Smooth muscle cell (in vitro differentiated cells): Measurements from ENCODE around the gene CPA1. TPM values are rescaled to one million over a fixed set of nuclear protein-coding genes. Genes with fewer than 3 reads are reported as not detected.

Experiments
- DNase-seq: peaks from one replicate; lab custom pipeline; 2025; ENCODE audit not compliant: unreplicated experiment; lab: John Stamatoyannopoulos, UW
- H2AFZ ChIP-seq: fragments of 200-600 bp; sonication (generic); 2 replicates; pipeline ENCODE4 v1.6.0; 2016; ENCODE audit warnings: antibody characterized with exemption, low read depth, mild to moderate bottlenecking
- H3F3A ChIP-seq: fragments of 200-600 bp; sonication (generic); 2 replicates; pipeline ENCODE4 v1.6.0; 2017; ENCODE audit warnings: antibody characterized with exemption, low read depth
- H3K27ac ChIP-seq: fragments of 200-600 bp; sonication (generic); 2 replicates; pipeline ENCODE4 v1.5.1; 2016; ENCODE audit warnings: low read depth, mild to moderate bottlenecking
- H3K27me3 ChIP-seq: fragments of 200-600 bp; sonication (generic); 2 replicates; pipeline ENCODE4 v1.6.1; 2016; ENCODE audit warnings: low read depth, mild to moderate bottlenecking
- H3K36me3 ChIP-seq: fragments of 200-600 bp; sonication (generic); 2 replicates; pipeline ENCODE4 v1.5.1; 2016; ENCODE audit warnings: low read depth
- H3K4me1 ChIP-seq: fragments of 200-600 bp; sonication (generic); 2 replicates; pipeline ENCODE4 v1.5.1; 2016; ENCODE audit warnings: low read depth
- H3K4me2 ChIP-seq: fragments of 200-600 bp; sonication (generic); 2 replicates; pipeline ENCODE4 v1.6.0; 2016; ENCODE audit warnings: mild to moderate bottlenecking
- H3K4me3 ChIP-seq: fragments of 200-600 bp; sonication (generic); 2 replicates; pipeline ENCODE4 v1.5.1; 2016; ENCODE audit warnings: mild to moderate bottlenecking
- H3K79me2 ChIP-seq: fragments of 200-600 bp; sonication (generic); 2 replicates; pipeline ENCODE4 v1.6.0; 2016; ENCODE audit warnings: low read depth, mild to moderate bottlenecking
- H3K9ac ChIP-seq: fragments of 200-600 bp; sonication (generic); 2 replicates; pipeline ENCODE4 v1.6.0; 2016; ENCODE audit warnings: low read depth
- H3K9me3 ChIP-seq: fragments of 200-600 bp; sonication (generic); replicated peaks from 2 replicates; pipeline ENCODE4 v1.5.1; 2016; ENCODE audit warnings: low read depth
- H4K20me1 ChIP-seq: fragments of 200-600 bp; sonication (generic); 2 replicates; pipeline ENCODE4 v1.6.0; 2016; ENCODE audit warnings: low read depth
- WGBS: methylation state at CpG from one replicate; pipeline ENCODE4 v1.1.7; 2016; ENCODE audit warnings: low lambda C conversion rate; 5-methylcytosine and 5-hydroxymethylcytosine counted together
- polyA plus RNA-seq: library from polyadenylated mRNA; unstranded; fragments of >200 nt; fragmentation: Nextera tagmentation; extraction: Ambion mirVana; gene quantifications from 2 replicates; pipeline ENCODE4 v1.2.1, GENCODE V29; 2016
- total RNA-seq: library from RNA; depleted of rRNA; stranded (reverse); fragments of >200 nt; gene quantifications from 2 replicates; pipeline ENCODE4 v1.2.3, GENCODE V29; 2014
- TF ChIP-seq, protein P1 (sequence below): fragments of 200-600 bp; sonication (generic); IDR thresholded peaks from 2 replicates; pipeline ENCODE4 v1.5.1; 2017; ENCODE audit warnings: borderline replicate concordance, mild to moderate bottlenecking, antibody characterized with exemption; ENCODE audit not compliant: insufficient read depth, poor library complexity, severe bottlenecking

Gene CPA1
- total and polyA plus RNA-seq, 2 experiments from 2014 or later, result 0.90 to 3.8 TPM

DNA sequence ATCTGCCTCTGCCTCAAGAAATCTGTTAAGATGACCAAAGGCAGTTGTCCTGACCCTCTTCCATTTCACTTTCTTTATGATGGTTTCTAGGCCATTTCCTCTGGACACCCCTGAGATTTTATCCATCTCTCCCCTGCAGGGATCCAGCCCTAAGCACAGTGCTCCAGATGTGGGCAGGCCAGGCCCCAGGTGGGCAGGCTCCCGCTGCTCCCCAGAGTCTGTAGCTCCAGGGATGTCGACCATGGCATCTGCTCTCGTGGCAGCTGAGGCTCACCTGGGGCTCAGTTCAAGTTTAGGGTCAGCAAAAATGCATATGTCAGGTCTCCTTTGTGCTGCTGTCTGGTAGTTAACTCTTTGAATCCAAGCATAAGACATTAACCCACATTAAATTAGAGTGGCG, 48.7 kb downstream of the CPA1 start:
- H3K27ac ChIP-seq, result no peak overlapping the region
- H3K4me3 ChIP-seq, result no peak overlapping the region
- no peaks in the 10 kb centered on the region for H3K9me3 ChIP-seq
- H3K79me2 ChIP-seq, result peaks cover 3% of the 10 kb centered on the region
- 98% methylated on average over 4 of the region's 4 CpGs for WGBS
- no peaks in the 10 kb centered on the region for H4K20me1 ChIP-seq
- H3F3A ChIP-seq, result peaks cover 12% of the 10 kb centered on the region
- H3K36me3 ChIP-seq, result no peaks in the 10 kb centered on the region
- H3K27me3 ChIP-seq, result no peaks in the 10 kb centered on the region
- DNase-seq, result no peak
- H3K4me1 ChIP-seq, result peaks cover 14% of the 10 kb centered on the region
- H3K9ac ChIP-seq, result no peak overlapping the region
- TF ChIP-seq, protein P1, sequence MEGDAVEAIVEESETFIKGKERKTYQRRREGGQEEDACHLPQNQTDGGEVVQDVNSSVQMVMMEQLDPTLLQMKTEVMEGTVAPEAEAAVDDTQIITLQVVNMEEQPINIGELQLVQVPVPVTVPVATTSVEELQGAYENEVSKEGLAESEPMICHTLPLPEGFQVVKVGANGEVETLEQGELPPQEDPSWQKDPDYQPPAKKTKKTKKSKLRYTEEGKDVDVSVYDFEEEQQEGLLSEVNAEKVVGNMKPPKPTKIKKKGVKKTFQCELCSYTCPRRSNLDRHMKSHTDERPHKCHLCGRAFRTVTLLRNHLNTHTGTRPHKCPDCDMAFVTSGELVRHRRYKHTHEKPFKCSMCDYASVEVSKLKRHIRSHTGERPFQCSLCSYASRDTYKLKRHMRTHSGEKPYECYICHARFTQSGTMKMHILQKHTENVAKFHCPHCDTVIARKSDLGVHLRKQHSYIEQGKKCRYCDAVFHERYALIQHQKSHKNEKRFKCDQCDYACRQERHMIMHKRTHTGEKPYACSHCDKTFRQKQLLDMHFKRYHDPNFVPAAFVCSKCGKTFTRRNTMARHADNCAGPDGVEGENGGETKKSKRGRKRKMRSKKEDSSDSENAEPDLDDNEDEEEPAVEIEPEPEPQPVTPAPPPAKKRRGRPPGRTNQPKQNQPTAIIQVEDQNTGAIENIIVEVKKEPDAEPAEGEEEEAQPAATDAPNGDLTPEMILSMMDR, result no peak
- no peak overlapping the region for H3K4me2 ChIP-seq
- no peak overlapping the region for H2AFZ ChIP-seq

DNA sequence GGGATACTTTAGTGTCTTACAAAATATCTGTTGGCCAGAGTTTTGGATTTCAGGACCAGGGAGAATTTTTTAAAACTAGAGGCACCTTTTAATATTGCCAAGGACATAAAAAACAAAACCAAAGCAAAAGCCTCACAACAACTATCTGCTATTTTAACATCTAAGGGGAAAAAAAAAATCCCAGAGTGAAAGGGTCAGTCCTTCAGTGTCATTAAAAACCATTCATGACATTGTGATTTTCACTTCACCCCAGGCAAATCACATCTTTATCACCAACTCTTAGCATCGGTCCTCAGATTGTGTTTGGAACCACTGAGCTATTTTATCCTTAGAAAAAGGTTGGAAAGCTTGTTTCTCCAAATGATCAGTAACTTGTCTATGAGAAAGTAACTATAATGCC, 49.8 kb downstream of the CPA1 start:
- Histone ChIP-seq H3K9ac (peak overlapping the region; percentile 3), H3K9me3 (no peaks in the 10 kb centered on the region), H3F3A (peaks cover 12% of the 10 kb centered on the region), H2AFZ (peak overlapping the region; percentile 50), H4K20me1 (no peaks in the 10 kb centered on the region), H3K27me3 (no peaks in the 10 kb centered on the region), H3K79me2 (peaks cover 10% of the 10 kb centered on the region), H3K27ac (peak overlapping the region; percentile 73), H3K4me1 (peaks cover 14% of the 10 kb centered on the region), H3K4me3 (peak overlapping the region; percentile 36), H3K36me3 (no peaks in the 10 kb centered on the region), H3K4me2 (peak overlapping the region; percentile 80)
- DNase-seq, result no peak
- TF ChIP-seq, protein P1, result no peak
- whole genome bisulfite sequencing, result 38% methylated on average over 1 of the region's 1 CpG

DNA sequence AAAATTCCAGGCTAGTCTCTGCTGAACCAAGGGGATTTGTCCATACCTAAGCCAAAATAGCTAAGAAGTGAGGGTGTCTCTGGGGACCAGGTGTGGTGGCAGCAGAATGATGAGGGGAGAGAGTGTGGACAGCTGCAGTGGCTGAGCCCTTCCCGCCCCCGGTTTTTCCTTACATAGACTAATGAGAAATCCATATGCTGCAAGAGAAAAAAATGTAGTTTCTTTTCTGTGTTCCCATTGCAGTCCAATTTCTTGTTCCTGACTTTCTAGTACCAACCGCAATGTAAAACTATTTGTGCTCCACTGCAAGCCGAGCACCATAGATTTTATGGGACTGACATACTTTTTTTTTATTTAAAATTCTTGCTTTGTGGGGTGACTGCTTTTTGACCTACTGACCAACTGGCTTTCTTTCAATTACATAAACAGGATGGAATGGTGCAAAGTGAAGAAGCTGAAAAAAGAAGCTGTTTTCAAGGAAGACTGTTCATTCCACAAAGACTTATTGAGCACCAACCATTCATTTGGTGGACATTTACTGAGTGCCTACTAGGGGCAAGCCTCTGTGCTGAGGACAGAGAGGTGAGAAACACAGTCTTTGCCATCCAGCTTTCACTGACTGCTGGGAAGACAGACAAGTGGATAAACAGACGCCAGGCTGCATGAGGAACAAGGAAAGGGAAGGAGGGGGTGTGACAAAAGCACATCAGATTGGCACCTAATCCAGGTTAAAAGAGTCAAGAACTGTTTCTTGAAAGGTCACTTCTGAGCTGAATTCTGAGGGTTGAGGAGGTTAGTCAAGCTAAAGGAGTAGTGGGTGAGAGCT, 50.8 kb downstream of the CPA1 start:
- Histone ChIP-seq H2AFZ (peak overlapping the region; percentile 50), H3K9ac (peak overlapping the region; percentile 3), H3K27me3 (no peaks in the 10 kb centered on the region), H3K27ac (peak overlapping the region; percentile 73), H3K79me2 (peaks cover 17% of the 10 kb centered on the region), H4K20me1 (no peaks in the 10 kb centered on the region), H3F3A (peaks cover 12% of the 10 kb centered on the region), H3K36me3 (no peaks in the 10 kb centered on the region), H3K4me1 (peaks cover 14% of the 10 kb centered on the region), H3K4me2 (peak overlapping the region; percentile 80), H3K4me3 (peak overlapping the region; percentile 36), H3K9me3 (no peaks in the 10 kb centered on the region)
- WGBS, result 58% methylated on average over 5 of the region's 5 CpGs
- TF ChIP-seq, protein P1, result no peak
- no peak for DNase-seq
